HepG2 (cell line): ENCODE results near the gene SCGB1C2. TPM values are rescaled to one million over a fixed set of nuclear protein-coding genes. Genes with fewer than 3 reads are reported as not detected.

Experiments used
- ATAC-seq: fragments of 200-7000 bp; cut with Tn5 transposase; 3 replicates; pipeline ENCODE4 v1.9.1; 2020; ENCODE audit warnings: mild to moderate bottlenecking, moderate library complexity
- BruUV-seq: library from RNA; stranded (reverse); fragments of 400-500 nt; replicated peaks from 2 replicates; lab custom pipeline; 2021; lab: Mats Ljungman, UMichigan
- CTCF ChIA-PET: fragments of 300-600 bp; formaldehyde crosslinking; extraction: SDS; loops from one replicate; lab custom pipeline; 2021; ENCODE audit warnings: low total read pairs, inconsistent platforms, low intra/inter-chr PET ratio; lab: Yijun Ruan, JAX
- POLR2A ChIA-PET: fragments of 350-600 bp; sonication (Branson Sonifier 250); formaldehyde crosslinking; loops from one replicate; lab custom pipeline; 2020; ENCODE audit warnings: antibody characterized with exemption, inconsistent platforms; lab: Yijun Ruan, JAX
- DNase-seq: peaks from one replicate; pipeline ENCODE4 v3.0.0-alpha.2; 2015; ENCODE audit warnings: low spot score
- FAIRE-seq: peaks from 3 replicates; lab custom pipeline; 2011; peaks lifted over from hg19 to GRCh38; lab: Jason Lieb, UNC
- H2AFZ ChIP-seq: one replicate; pipeline ENCODE4 v1.6.1; 2011; ENCODE audit warnings: low read length, inconsistent platforms
- H3K27ac ChIP-seq: fragments of 300-600 bp; 3 replicates; pipeline ENCODE4 v1.8.0; 2011; ENCODE audit warnings: mixed run types, mild to moderate bottlenecking, mixed read lengths, low read length, inconsistent platforms; ENCODE audit not compliant: insufficient read depth; ENCODE audit errors: extremely low read length
- H3K27me3 ChIP-seq, 2 experiments: fragments of 200-600 bp in 1 of 2; 2 replicates in 1 of 2; 3 replicates in 1 of 2; pipeline versions ENCODE4 v1.6.0 to v1.8.0; 2011; ENCODE audit warnings: low read length in 2 of 2, mild to moderate bottlenecking in 2 of 2, moderate library complexity in 2 of 2, inconsistent platforms in 1 of 2; ENCODE audit not compliant: insufficient read depth in 2 of 2, control insufficient read depth in 1 of 2
- H3K36me3 ChIP-seq, 2 experiments: fragments of 200-600 bp in 1 of 2; replicated peaks in 1 of 2; 2 replicates in 1 of 2; 3 replicates in 1 of 2; pipeline versions ENCODE4 v1.5.1 to v1.8.0; 2011; ENCODE audit warnings: low read length in 2 of 2, inconsistent platforms in 1 of 2; ENCODE audit not compliant: insufficient read depth in 2 of 2, control insufficient read depth in 1 of 2
- H3K4me1 ChIP-seq: 2 replicates; pipeline ENCODE4 v1.5.1; 2012; ENCODE audit warnings: low read length, inconsistent platforms; ENCODE audit not compliant: insufficient read depth
- H3K4me2 ChIP-seq: 2 replicates; pipeline ENCODE4 v1.6.0; 2011; ENCODE audit warnings: low read depth, low read length, inconsistent platforms
- H3K4me3 ChIP-seq, 3 experiments: fragments of 200-600 bp in 1 of 3; sonication (generic), shearing (Covaris generic) in 1 of 3; replicated peaks in 1 of 3; 2 replicates each; pipeline ENCODE4 v1.5.1; 2011 to 2016; ENCODE audit warnings: low read length in 3 of 3, inconsistent platforms in 2 of 3, low read depth in 2 of 3, mild to moderate bottlenecking in 2 of 3, control low read depth in 1 of 3, mixed read lengths in 1 of 3; ENCODE audit not compliant: insufficient read depth in 1 of 3
- H3K79me2 ChIP-seq: one replicate; pipeline ENCODE4 v1.6.1; 2011; ENCODE audit warnings: low read length, inconsistent platforms; ENCODE audit not compliant: insufficient read depth
- H3K9ac ChIP-seq: 2 replicates; pipeline ENCODE4 v1.6.0; 2011; ENCODE audit warnings: mild to moderate bottlenecking, low read depth, low read length, inconsistent platforms; ENCODE audit not compliant: insufficient read depth
- H3K9me3 ChIP-seq: 2 replicates; pipeline ENCODE4 v1.5.1; 2012; ENCODE audit warnings: mild to moderate bottlenecking, low read length
- H4K20me1 ChIP-seq: 2 replicates; pipeline ENCODE4 v1.6.0; 2011; ENCODE audit warnings: inconsistent platforms, mild to moderate bottlenecking, low read length, moderate library complexity; ENCODE audit not compliant: insufficient read depth
- ATF4 ChIP-seq, 2 experiments: fragments of 450-650 bp in 1 of 2; sonication (generic) in 1 of 2; formaldehyde crosslinking; IDR thresholded peaks; 2 replicates each; pipeline versions ENCODE4 v1.5.0 to v1.8.0; 2020 to 2022; ENCODE audit warnings: mild to moderate bottlenecking in 1 of 2, missing genetic modification reagents in 1 of 2
- BCLAF1 ChIP-seq: fragments of 450-650 bp; IDR thresholded peaks from 2 replicates; pipeline ENCODE4 v1.6.1; 2017; ENCODE audit warnings: mild to moderate bottlenecking
- GABPA ChIP-seq, 2 experiments: IDR thresholded peaks; 2 replicates each; pipeline ENCODE4 v1.6.1; 2011 to 2016; ENCODE audit warnings: low read depth in 2 of 2, low read length in 1 of 2, missing biosample characterization in 1 of 2, missing genetic modification characterization in 1 of 2
- GABPB1 ChIP-seq: IDR thresholded peaks from 2 replicates; pipeline ENCODE4 v1.6.1; 2016; ENCODE audit warnings: mild to moderate bottlenecking, missing genetic modification reagents, moderate library complexity, missing compliant biosample characterization
- HOXA5 ChIP-seq: sonication (generic); formaldehyde crosslinking; IDR thresholded peaks from 2 replicates; pipeline ENCODE4 v1.4.0; 2020; ENCODE audit warnings: missing genetic modification reagents
- KDM1A ChIP-seq: IDR thresholded peaks from 2 replicates; pipeline ENCODE4 v1.6.1; 2016; ENCODE audit warnings: missing compliant biosample characterization
- KDM5B ChIP-seq: sonication (generic); formaldehyde crosslinking; IDR thresholded peaks from 2 replicates; pipeline ENCODE4 v1.4.0; 2020; ENCODE audit warnings: missing genetic modification reagents, mild to moderate bottlenecking, borderline replicate concordance
- MTERF4 ChIP-seq: sonication (generic); formaldehyde crosslinking; IDR thresholded peaks from 2 replicates; pipeline ENCODE4 v1.8.0; 2023; ENCODE audit warnings: mild to moderate bottlenecking, missing genetic modification reagents
- PRDM10 ChIP-seq: sonication (generic); formaldehyde crosslinking; IDR thresholded peaks from 2 replicates; pipeline ENCODE4 v1.4.0; 2020; ENCODE audit warnings: low read depth, missing genetic modification reagents
- SMARCE1 ChIP-seq: fragments of 450-650 bp; IDR thresholded peaks from 2 replicates; pipeline ENCODE4 v1.6.1; 2017; ENCODE audit warnings: borderline replicate concordance
- SOX6 ChIP-seq, 2 experiments: fragments of 450-650 bp in 1 of 2; sonication (generic) in 1 of 2; formaldehyde crosslinking in 1 of 2; IDR thresholded peaks; 2 replicates each; pipeline versions ENCODE4 v1.4.0 to v1.6.1; 2017 to 2020; ENCODE audit warnings: antibody characterized with exemption in 1 of 2, mild to moderate bottlenecking in 1 of 2, missing genetic modification reagents in 1 of 2
- ZNF510 ChIP-seq: sonication (generic); formaldehyde crosslinking; IDR thresholded peaks from 2 replicates; pipeline ENCODE4 v1.4.0; 2020; ENCODE audit warnings: low read depth, mild to moderate bottlenecking, missing genetic modification reagents
- ZNF598 ChIP-seq: sonication (generic); formaldehyde crosslinking; IDR thresholded peaks from 2 replicates; pipeline ENCODE4 v1.5.1; 2020; ENCODE audit warnings: mild to moderate bottlenecking, missing genetic modification reagents, borderline replicate concordance
- ZNF749 ChIP-seq: sonication (generic); formaldehyde crosslinking; IDR thresholded peaks from 2 replicates; pipeline ENCODE4 v1.8.0; 2022; ENCODE audit warnings: mild to moderate bottlenecking, missing genetic modification reagents, moderate library complexity, borderline replicate concordance
- WGBS: methylation state at CpG from one replicate; pipeline ENCODE4 v1.1.6; 2017; ENCODE audit warnings: low lambda C conversion rate; 5-methylcytosine and 5-hydroxymethylcytosine counted together
- in situ Hi-C: cut with HindIII; loops from 2 replicates; pipeline ENCODE4 v1.10.0; 2017; ENCODE audit warnings: low pct_unique_long_range_greater_than_20kb; ENCODE audit not compliant: extremely low pct_ligation_motif_present
- intact Hi-C: fragments of 100-400 bp; cut with micrococcal nuclease; formaldehyde crosslinking; loops from one replicate; pipeline ENCODE4 v1.10.0; 2022; ENCODE audit not compliant: unreplicated experiment
- polyA plus RNA-seq, 8 experiments: library from polyadenylated mRNA; depleted of rRNA in 3 of 8; stranded (reverse) in 7 of 8; unstranded in 1 of 8; fragments of >200 nt; fragmentation: Illumina TruSeq in 4 of 8; extraction: Trizol in 4 of 8; gene quantifications; 2 replicates each; pipeline versions ENCODE4 v1.2.1 to v1.2.3, GENCODE V29; 2011 to 2016; ENCODE audit warnings: low read depth in 4 of 8, missing spikeins in 1 of 8, mixed read lengths in 1 of 8; ENCODE audit not compliant: insufficient read depth in 1 of 8
- total RNA-seq, 5 experiments: library from RNA; depleted of rRNA; stranded (reverse); fragments of >200 nt; fragmentation: Illumina TruSeq; extraction: Trizol; gene quantifications; 2 replicates each; pipeline ENCODE4 v1.2.3, GENCODE V29; 2016; ENCODE audit warnings: low read depth in 1 of 5

SCGB1C2 gene
- total and polyA plus RNA-seq, 2 of the 13 experiments (the other 11 are each of a cell fraction or from before 2014, with no cell fraction given), result not detected

GRCh38 chr17:145671-146541 is 8.5 kb downstream of the SCGB1C2 start:
- 22% methylated on average over 6 of the region's 16 CpGs for WGBS
- CTCF ChIA-PET, result no interaction called here
- POLR2A ChIA-PET, result no interaction called here

More at GRCh38 chr17:145671-146541, 8.5 kb downstream of the SCGB1C2 start:
- Histone ChIP-seq H2AFZ (no peak overlapping the region), H3K4me2 (no peak overlapping the region), H3K79me2 (no peaks in the 10 kb centered on the region), H3K27ac (no peak overlapping the region), H3K9ac (no peak overlapping the region), H3K4me3 (no peak overlapping the region), H4K20me1 (no peaks in the 10 kb centered on the region; the same call in 1 of the 2 replicates), H3K9me3 (no peaks in the 10 kb centered on the region), H3K36me3 (no peaks in the 10 kb centered on the region), H3K27me3 (peaks cover 2 to 31% of the 10 kb centered on the region in 2 experiments; a peak in 3 of 5 replicates), H3K4me1 (peaks cover 31% of the 10 kb centered on the region)
- BruUV-seq, result no TSS peak
- intact Hi-C loops (loop anchor here (2.0 kb wide), 1 partner anchor 17 kb away; no protein-coding TSS in a partner anchor), in situ Hi-C loops (no loop called here)
- FAIRE-seq (no peak), DNase-seq (no peak), ATAC-seq (peak; percentile 20; the same call in 2 of the 3 replicates)
- TF ChIP-seq PRDM10 (CRISPR knock-in tag) (no peak), SOX6 (IDR thresholded peaks at IDR 0.05) (no peak), SOX6 (CRISPR knock-in tag; IDR thresholded peaks at IDR 0.05) (no peak), GABPB1 (CRISPR knock-in tag) (no peak), MTERF4 (CRISPR knock-in tag) (no peak), ZNF598 (CRISPR knock-in tag) (no peak), KDM1A (CRISPR knock-in tag) (no peak), ATF4 (CRISPR knock-in tag; IDR thresholded peaks at IDR 0.05) (no peak), KDM5B (no peak), ZNF749 (CRISPR knock-in tag) (no peak), GABPA (IDR thresholded peaks at IDR 0.05; ENCODE audit: low read depth, low read length) (no peak), GABPA (CRISPR knock-in tag; IDR thresholded peaks at IDR 0.05; ENCODE audit: low read depth) (no peak), SMARCE1 (no peak), HOXA5 (CRISPR knock-in tag) (no peak), ZNF510 (CRISPR knock-in tag) (no peak), BCLAF1 (no peak)
